HG02610 (cell line): Measurements from ENCODE around the gene FAR2.
"Not testable (repeated sequence)": the region's sequence is repeated elsewhere in the genome, so short reads cannot be mapped to it uniquely, and the experiment has no call there.

ENCODE experiments used
- ATAC-seq: cut with Tn5 transposase; IDR thresholded peaks from one replicate; pipeline ENCODE4 v1.9.1; 2021; ENCODE audit warnings: mild to moderate bottlenecking, moderate library complexity; ENCODE audit not compliant: unreplicated experiment

Gene FAR2

GRCh38 chr12:29273178-29273843, 124.2 kb downstream of the FAR2 start:
- ATAC-seq = no peak

- ATAC-seq = no peak
Measured at GRCh38 chr12:29275834-29276233, 126.8 kb downstream of the FAR2 start.

- ATAC-seq = no peak
Measured at GRCh38 chr12:29277231-29277630, 128.2 kb downstream of the FAR2 start.

GRCh38 chr12:29278673-29279420, 129.8 kb downstream of the FAR2 start:
- ATAC-seq = no peak

- no peak for ATAC-seq
Measured at GRCh38 chr12:29281371-29282005, 132.4 kb downstream of the FAR2 start.

- ATAC-seq = no peak
Measured at GRCh38 chr12:29282031-29282816, 133.1 kb downstream of the FAR2 start.

GRCh38 chr12:29283969-29284700, 135.1 kb downstream of the FAR2 start:
- ATAC-seq = no peak

- no peak for ATAC-seq
Measured at GRCh38 chr12:29286081-29286790, 137.2 kb downstream of the FAR2 start.

- ATAC-seq = no peak
Measured at GRCh38 chr12:29287622-29288021, 138.5 kb downstream of the FAR2 start.

GRCh38 chr12:29288031-29288430, 139.0 kb downstream of the FAR2 start:
- ATAC-seq = no peak

- not testable (repeated sequence) for ATAC-seq
Measured at GRCh38 chr12:29290475-29290874, 141.4 kb downstream of the FAR2 start.

- ATAC-seq = no peak
Measured at GRCh38 chr12:29291226-29291625, 142.1 kb downstream of the FAR2 start.

GRCh38 chr12:29299633-29300032, 150.6 kb downstream of the FAR2 start:
- no peak for ATAC-seq

- ATAC-seq = no peak
Measured at GRCh38 chr12:29301114-29301513, 152.0 kb downstream of the FAR2 start.

GRCh38 chr12:29304388-29304787, 155.3 kb downstream of the FAR2 start:
- ATAC-seq = no peak

GRCh38 chr12:29306266-29306665, 157.2 kb downstream of the FAR2 start:
- no peak for ATAC-seq

GRCh38 chr12:29306682-29307081, 157.6 kb downstream of the FAR2 start:
- no peak for ATAC-seq

GRCh38 chr12:29309320-29309902, 160.3 kb downstream of the FAR2 start:
- no peak for ATAC-seq

- ATAC-seq = no peak
Measured at GRCh38 chr12:29310899-29311298, 161.8 kb downstream of the FAR2 start.

GRCh38 chr12:29314416-29314815, 165.3 kb downstream of the FAR2 start:
- no peak for ATAC-seq
